Lower lobe of right lung (tissue), 2 donors: ENCODE measurements around the gene SMG7. TPM values are rescaled to one million over a fixed set of nuclear protein-coding genes. Genes with fewer than 3 reads are reported as not detected.

Source experiments
- ATAC-seq, 2 donors: fragments of 200-7000 bp; cut with Tn5 transposase; one replicate each; pipeline ENCODE4 v1.9.1; 2020 to 2022; ENCODE audit warnings: mild to moderate bottlenecking in 2 of 2, moderate library complexity in 2 of 2
- DNase-seq: peaks from one replicate; pipeline ENCODE4 v3.0.0-alpha.2; 2020
- H3K27ac ChIP-seq: fragments of 200-600 bp; one replicate; pipeline ENCODE4 v1.8.0; 2022
- H3K27me3 ChIP-seq: fragments of 200-600 bp; one replicate; pipeline ENCODE4 v1.8.0; 2022; ENCODE audit warnings: low read depth
- H3K36me3 ChIP-seq: fragments of 200-600 bp; one replicate; pipeline ENCODE4 v1.8.0; 2022; ENCODE audit warnings: mild to moderate bottlenecking
- H3K4me1 ChIP-seq: fragments of 200-600 bp; one replicate; pipeline ENCODE4 v1.8.0; 2022
- H3K4me3 ChIP-seq: fragments of 200-600 bp; one replicate; pipeline ENCODE4 v1.8.0; 2022; ENCODE audit warnings: mild to moderate bottlenecking
- H3K9me3 ChIP-seq: fragments of 200-600 bp; one replicate; pipeline ENCODE4 v1.8.0; 2022
- intact Hi-C: fragments of 100-400 bp; cut with DNase I; formaldehyde crosslinking; loops from one replicate; pipeline ENCODE4 v1.11.0; 2022
- total RNA-seq: library from RNA; stranded (reverse); fragmentation: NEBNext Ultra II Directional; extraction: Animal tissue kit (Norgen Biotek cat#: 25700); gene quantifications from one replicate; pipeline ENCODE4 v1.2.1, GENCODE V29; 2021
- TF ChIP-seq, protein P1 (sequence below): fragments of 200-600 bp; IDR thresholded peaks from one replicate; pipeline ENCODE4 v1.8.0; 2022; ENCODE audit warnings: antibody characterized with exemption, mild to moderate bottlenecking
- donor health status: DM: no; HTN: yes; CAD: no; lungs with severe emphysema.

The SMG7 gene
- total RNA-seq, 1 donor from 2014 or later: 58.9 TPM

DNA sequence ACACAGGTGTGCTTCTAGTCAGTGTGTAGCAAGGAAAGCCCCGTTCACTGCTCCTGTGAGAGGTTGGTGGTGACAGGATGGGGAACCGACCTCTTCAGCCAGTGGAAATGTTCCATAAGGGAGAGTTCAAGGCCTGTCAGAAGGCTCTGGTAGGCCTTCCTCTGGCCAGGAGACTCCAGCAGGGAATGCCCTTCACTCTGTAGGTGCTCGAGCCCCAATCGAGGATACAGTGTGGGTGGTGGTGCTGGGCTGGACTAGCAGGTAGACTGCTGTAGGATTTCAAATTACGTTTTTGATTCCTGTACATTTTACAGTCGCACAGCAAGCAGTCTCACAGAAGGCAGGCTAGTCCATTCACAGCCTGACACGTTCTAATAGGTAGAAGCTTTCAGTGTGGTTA is 80.1 kb downstream of the SMG7 start:
- Histone ChIP-seq H3K9me3 (no peaks in the 10 kb centered on the region), H3K27ac (no peak overlapping the region), H3K36me3 (peaks cover 86% of the 10 kb centered on the region), H3K27me3 (no peaks in the 10 kb centered on the region), H3K4me1 (peaks cover 3% of the 10 kb centered on the region), H3K4me3 (no peak overlapping the region)
- intact Hi-C loops: no loop called here
- ATAC-seq: no peak
- no peak for DNase-seq
- TF ChIP-seq, protein P1, sequence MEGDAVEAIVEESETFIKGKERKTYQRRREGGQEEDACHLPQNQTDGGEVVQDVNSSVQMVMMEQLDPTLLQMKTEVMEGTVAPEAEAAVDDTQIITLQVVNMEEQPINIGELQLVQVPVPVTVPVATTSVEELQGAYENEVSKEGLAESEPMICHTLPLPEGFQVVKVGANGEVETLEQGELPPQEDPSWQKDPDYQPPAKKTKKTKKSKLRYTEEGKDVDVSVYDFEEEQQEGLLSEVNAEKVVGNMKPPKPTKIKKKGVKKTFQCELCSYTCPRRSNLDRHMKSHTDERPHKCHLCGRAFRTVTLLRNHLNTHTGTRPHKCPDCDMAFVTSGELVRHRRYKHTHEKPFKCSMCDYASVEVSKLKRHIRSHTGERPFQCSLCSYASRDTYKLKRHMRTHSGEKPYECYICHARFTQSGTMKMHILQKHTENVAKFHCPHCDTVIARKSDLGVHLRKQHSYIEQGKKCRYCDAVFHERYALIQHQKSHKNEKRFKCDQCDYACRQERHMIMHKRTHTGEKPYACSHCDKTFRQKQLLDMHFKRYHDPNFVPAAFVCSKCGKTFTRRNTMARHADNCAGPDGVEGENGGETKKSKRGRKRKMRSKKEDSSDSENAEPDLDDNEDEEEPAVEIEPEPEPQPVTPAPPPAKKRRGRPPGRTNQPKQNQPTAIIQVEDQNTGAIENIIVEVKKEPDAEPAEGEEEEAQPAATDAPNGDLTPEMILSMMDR: no peak

DNA sequence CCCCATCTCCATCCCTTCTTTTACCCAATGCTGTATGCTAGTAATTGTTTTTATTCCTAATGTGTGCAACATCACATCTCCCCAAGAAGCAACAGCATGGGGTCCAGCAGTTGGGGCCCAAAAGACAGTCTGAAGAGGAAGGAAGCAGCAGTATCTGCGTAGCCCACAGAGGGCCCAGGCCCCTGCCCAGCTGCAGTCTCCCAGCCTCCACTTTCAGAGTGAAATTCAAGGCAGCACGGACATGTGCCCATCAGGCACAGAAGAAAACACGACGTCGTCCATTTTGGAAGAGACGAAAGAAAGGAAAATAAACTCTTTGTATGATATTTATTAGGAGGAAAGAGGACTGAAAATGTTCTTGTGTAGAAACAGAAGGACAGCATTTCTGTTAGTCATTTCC is 80.6 kb downstream of the SMG7 start:
- Histone ChIP-seq H3K9me3 (no peaks in the 10 kb centered on the region), H3K27me3 (no peaks in the 10 kb centered on the region), H3K4me3 (no peak overlapping the region), H3K27ac (no peak overlapping the region), H3K36me3 (peaks cover 89% of the 10 kb centered on the region), H3K4me1 (peaks cover 2% of the 10 kb centered on the region)
- ATAC-seq: no peak
- intact Hi-C loops: no loop called here
- TF ChIP-seq, protein P1: no peak
- no peak for DNase-seq

DNA sequence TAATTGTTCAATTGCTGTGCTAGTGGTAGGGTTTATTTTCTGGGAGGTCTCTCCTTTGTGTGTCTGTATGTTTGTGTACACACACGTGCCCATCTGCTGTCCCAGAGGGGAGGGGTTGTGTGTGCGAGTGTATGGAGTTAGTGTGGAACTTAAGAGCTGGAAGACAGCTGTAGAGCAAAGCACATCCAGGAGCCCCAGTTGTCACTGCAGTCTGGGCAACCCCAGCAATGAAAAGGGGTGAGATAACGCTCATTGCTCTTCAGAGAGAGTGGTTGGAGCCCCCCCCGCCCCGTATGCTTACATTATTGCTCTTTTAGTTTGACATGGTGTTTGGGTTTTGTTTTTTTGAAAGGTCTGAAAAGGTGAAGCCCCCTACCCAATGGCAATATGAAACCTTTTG is 81.0 kb downstream of the SMG7 start:
- TF ChIP-seq, protein P1: no peak
- Histone ChIP-seq H3K36me3 (peaks cover 89% of the 10 kb centered on the region), H3K9me3 (no peaks in the 10 kb centered on the region), H3K27me3 (no peaks in the 10 kb centered on the region), H3K4me1 (no peaks in the 10 kb centered on the region), H3K27ac (no peak overlapping the region), H3K4me3 (no peak overlapping the region)
- intact Hi-C loops: no loop called here
- DNase-seq (no peak), ATAC-seq (no peak)

DNA sequence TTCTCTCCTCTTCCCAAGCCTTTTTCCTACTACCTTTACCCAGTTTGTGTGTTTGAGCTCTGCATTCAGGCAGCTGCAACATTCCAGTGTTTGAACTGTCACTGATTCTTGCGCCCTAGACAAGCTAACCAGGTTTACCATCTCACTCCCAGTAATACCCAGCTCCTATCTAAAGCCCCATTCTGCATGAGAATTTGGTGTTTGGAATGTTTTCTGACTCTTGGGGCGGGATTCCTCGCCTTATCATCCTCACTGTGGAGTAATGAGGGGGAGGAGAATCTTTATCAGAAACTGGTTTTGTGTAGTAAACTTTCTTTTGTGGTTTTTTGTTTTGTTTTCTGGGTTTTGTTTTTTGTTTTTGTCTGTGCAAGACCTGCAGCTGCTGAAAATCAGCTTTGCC is 81.5 kb downstream of the SMG7 start:
- Histone ChIP-seq H3K9me3 (no peaks in the 10 kb centered on the region), H3K27me3 (no peaks in the 10 kb centered on the region), H3K4me1 (no peaks in the 10 kb centered on the region), H3K4me3 (no peak overlapping the region), H3K27ac (no peak overlapping the region), H3K36me3 (peaks cover 89% of the 10 kb centered on the region)
- intact Hi-C loops: no loop called here
- DNase-seq: no peak
- TF ChIP-seq, protein P1: no peak
- ATAC-seq: no peak

DNA sequence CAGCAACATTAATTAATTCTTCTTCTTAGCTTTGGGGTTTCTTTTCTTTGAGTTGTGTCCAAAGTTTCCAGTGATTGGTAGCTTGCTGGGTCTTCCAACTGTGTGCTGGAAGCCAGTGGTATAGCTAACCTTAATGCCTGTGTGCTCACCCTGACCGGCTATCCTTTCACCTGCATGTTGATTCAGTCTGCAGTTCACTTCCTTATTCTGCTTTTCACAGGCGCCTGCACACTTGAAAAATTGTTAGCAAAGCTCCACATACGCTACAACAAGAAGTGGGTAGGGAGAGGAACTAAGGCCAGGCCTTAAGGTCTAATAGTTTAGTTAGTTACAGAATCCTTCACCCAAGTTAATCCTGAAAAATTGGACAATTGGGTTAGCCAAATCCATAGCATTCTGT is 82.3 kb downstream of the SMG7 start:
- intact Hi-C loops: no loop called here
- H3K4me3 ChIP-seq: no peak overlapping the region
- no peak for DNase-seq
- TF ChIP-seq, protein P1: no peak
- H3K36me3 ChIP-seq: peaks cover 89% of the 10 kb centered on the region
- peak; percentile 23 to 33 for ATAC-seq
- H3K27ac ChIP-seq: no peak overlapping the region
- H3K27me3 ChIP-seq: no peaks in the 10 kb centered on the region
- H3K9me3 ChIP-seq: no peaks in the 10 kb centered on the region
- no peaks in the 10 kb centered on the region for H3K4me1 ChIP-seq

DNA sequence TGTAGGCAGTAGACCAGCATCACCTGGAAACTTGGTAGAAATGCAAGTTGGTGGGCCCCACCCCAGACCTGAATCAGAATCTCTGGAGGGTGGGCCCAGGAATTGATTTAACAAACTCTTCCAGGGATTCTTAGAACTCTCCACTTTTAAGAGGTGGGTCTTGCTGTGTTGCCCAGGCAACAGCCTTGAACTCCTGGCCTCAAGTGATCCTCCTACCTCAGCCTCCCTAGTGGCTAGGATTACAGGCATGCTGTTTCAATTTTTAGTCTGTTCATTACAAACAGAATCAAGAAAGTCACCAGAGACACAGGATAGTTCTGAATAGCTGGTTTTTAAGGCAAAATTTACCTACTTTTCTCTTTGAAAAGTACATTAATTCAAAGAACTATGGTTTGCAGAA is 86.8 kb downstream of the SMG7 start:
- ATAC-seq (no peak), DNase-seq (no peak)
- TF ChIP-seq, protein P1: no peak
- intact Hi-C loops: no loop called here
- H3K9me3 ChIP-seq: no peaks in the 10 kb centered on the region
- no peaks in the 10 kb centered on the region for H3K27me3 ChIP-seq
- H3K4me3 ChIP-seq: no peak overlapping the region
- no peaks in the 10 kb centered on the region for H3K4me1 ChIP-seq
- peaks cover 61% of the 10 kb centered on the region for H3K36me3 ChIP-seq
- H3K27ac ChIP-seq: no peak overlapping the region
